Measurements from ENCODE around the gene AMOTL1. TPM values are rescaled to one million over a fixed set of nuclear protein-coding genes. Genes with fewer than 3 reads are reported as not detected.

AMOTL1 gene
- total RNA-seq, 1 donor from 2014 or later = 60.1 TPM

DNA sequence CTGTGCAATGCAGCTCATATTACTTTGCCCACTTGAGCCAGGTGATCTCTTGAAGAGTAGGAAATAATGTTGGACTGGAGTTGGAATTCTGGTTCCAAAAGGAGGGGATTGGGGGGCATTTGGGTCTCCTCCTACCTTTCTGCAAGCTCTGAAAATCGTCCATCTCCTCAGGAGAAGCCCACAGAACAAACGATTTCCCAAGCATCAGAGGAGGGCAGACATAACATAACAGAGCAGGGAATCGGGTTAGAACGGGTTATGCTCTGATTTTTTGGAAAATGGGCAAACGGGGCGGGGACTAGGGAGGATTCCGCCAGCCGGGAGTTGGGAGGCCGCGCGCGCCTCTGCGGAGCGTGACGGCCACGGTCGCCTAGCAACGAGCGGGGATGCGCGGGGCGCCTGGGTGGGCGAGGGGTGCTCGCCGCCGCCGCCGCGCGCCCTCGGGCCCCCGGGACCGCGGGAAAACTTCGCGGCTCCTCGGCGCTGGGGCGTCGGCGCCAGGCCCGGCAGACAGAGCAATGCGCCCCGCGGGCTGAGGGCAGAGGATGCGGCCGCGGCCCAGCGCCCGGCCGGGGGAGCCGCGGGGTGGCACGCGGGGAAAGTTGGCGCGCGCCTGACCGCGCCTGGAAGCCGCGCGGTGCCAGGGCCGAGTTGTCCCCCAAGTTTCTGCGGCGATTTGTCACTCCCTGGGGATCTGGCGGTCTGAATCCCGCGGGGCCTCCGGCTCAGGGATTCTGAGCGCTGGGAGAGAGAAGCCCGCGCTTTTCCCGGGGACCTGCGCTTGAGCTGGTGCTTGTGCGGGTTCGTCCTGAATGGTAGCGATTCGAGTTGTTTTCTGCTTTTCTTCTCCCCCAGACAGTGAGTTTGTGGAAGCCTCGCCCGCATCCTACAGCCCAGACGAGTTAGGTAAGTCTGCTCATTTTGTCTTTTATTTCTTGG, 27.8 kb upstream of the AMOTL1 start:
- intact Hi-C loops (cut with DNase I) = no loop called here
- no peak for DNase-seq (ENCODE audit: low spot score)

GRCh38 chr11:94741022-94741679, 27.0 kb upstream of the AMOTL1 start:
- no peak for DNase-seq (ENCODE audit: low spot score)
- intact Hi-C loops (cut with DNase I) = no loop called here

GRCh38 chr11:94742665-94743064, 25.5 kb upstream of the AMOTL1 start:
- intact Hi-C loops (cut with DNase I) = no loop called here
- DNase-seq (ENCODE audit: low spot score) = no peak

DNA sequence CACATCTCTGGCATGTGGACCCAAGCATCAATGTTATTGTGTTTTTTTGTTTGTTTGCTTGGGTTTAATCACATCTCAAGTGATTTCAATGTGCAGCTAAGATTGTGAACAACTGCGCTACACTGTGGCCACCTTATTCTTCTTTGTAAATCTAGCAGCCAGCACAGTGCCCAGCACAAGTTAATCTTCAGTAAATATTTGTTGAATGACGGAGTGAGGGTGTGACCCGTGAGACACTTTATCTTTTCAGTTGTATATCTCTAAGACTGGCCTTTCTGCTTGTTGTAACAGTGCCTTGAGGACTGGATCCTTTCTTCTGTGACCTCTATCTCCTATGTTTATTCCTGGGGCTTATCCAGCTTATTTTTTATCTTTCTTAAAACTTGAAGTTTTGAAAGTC, 21.4 kb upstream of the AMOTL1 start:
- no peak for DNase-seq (ENCODE audit: low spot score)
- intact Hi-C loops (cut with DNase I) = no loop called here

DNA sequence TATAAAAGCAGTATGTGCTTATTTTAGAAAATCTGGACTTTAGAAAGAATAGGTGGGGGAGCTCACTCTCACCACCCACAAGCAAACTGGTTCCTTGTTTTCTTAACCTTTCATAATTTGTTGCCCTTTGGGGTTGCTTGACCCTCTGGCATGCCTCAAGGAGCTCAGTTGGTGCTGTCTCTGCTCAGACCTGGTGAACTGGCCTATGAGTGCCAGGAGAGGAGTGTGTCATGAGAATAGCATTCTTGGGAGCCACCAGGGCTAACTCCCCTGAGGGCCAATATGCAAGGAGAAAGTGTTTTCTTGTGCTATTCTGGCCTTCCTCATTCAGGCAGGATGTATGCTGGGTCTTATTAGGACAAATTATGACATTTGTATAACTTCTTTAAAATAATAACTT, 21.0 kb upstream of the AMOTL1 start:
- intact Hi-C loops (cut with DNase I) = no loop called here
- DNase-seq (ENCODE audit: low spot score) = no peak

DNA sequence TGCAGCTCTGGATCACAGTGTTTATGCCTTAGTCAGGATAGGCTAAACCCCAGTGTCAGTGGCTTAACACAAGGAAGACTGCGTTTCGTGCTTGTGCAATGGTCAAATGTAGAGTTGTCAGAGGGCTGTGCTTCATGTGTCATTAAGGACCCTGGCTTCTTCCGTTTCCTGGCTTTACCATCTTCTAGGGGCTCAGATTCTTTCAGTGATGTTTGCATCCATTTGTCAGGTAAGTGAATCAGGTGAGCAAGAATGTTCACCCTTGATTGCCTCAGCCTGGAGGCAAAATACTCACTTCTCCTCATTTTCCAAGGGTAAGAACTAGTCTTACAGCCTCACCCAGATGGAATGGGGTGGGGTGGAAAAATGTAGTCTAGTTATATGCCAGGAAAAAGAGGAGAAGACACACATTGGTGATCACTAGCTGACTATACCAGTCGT, 20.5 kb upstream of the AMOTL1 start:
- intact Hi-C loops (cut with DNase I) = no loop called here

GRCh38 chr11:94749369-94749768, 18.8 kb upstream of the AMOTL1 start:
- intact Hi-C loops (cut with DNase I) = no loop called here
- DNase-seq (ENCODE audit: low spot score) = no peak

More for the DNA sequence above, 20.5 kb upstream of the AMOTL1 start:
- no peak for DNase-seq (ENCODE audit: low spot score)

- no peak for DNase-seq (ENCODE audit: low spot score)
- intact Hi-C loops (cut with DNase I) = no loop called here
Observed at GRCh38 chr11:94750319-94751217, 17.6 kb upstream of the AMOTL1 start.

- DNase-seq (ENCODE audit: low spot score) = no peak
Observed at GRCh38 chr11:94751218-94751609, 16.9 kb upstream of the AMOTL1 start.

GRCh38 chr11:94751786-94752185, 16.4 kb upstream of the AMOTL1 start:
- no peak for DNase-seq (ENCODE audit: low spot score)
- intact Hi-C loops (cut with DNase I) = no loop called here

More at GRCh38 chr11:94751218-94751609, 16.9 kb upstream of the AMOTL1 start:
- intact Hi-C loops (cut with DNase I) = no loop called here

DNA sequence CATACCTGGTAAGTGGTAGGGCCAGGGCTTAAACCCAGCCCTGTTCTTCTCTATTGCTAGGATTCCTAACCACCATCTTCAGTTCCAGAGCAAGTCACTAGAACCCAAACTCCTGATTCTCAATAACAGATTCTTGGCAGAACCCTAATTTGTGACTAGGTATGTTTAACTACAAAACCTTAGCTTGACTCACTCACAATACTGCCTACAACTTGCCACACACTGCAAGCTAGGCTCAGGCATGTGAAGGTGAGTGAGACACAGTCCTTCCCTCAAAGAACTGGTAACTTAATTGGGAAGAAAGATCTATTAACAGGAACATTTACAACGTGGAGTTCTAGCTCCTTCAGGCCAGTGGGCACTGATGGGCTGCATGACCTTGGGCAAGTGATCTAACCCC, 14.5 kb upstream of the AMOTL1 start:
- intact Hi-C loops (cut with DNase I) = no loop called here
- DNase-seq (ENCODE audit: low spot score) = no peak

DNA sequence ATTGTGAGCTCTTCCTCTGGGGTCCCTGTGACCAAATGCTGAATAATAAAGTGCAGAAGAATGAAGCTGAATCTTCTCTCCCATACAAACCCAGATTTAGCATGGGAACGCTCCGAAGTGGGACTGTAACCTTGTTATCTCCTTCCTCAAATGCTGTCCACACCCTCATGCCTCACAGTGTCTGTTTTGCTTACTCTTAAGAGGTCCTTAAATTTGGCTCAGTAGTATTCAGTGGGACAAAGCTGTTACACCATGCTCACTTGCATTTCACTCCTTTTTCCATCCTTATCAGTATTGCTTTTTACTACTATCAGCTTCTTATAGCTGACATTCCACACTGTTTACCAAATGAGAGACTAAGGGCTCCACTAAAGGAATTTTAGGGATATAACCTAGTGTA, 13.8 kb upstream of the AMOTL1 start:
- no peak for DNase-seq (ENCODE audit: low spot score)
- intact Hi-C loops (cut with DNase I) = no loop called here

DNA sequence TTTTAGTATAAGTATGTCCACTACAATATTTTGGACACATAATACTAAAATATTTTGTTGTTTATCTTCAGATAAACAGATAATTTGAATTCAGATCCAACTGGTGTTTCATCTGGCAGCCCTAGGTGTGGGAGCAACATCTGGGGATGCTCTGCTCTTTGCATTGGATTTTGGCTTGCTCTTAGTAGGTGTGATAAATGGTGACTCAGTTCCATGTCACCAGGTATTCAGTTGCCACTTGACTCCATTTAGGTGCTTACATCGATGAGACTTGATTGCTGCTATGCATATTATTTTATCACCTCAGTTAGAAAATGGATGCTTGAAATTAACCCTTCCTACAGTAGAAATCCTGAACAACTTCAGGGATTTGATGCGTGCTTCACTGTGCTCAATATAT, 13.3 kb upstream of the AMOTL1 start:
- no peak for DNase-seq (ENCODE audit: low spot score)
- intact Hi-C loops (cut with DNase I) = no loop called here

DNA sequence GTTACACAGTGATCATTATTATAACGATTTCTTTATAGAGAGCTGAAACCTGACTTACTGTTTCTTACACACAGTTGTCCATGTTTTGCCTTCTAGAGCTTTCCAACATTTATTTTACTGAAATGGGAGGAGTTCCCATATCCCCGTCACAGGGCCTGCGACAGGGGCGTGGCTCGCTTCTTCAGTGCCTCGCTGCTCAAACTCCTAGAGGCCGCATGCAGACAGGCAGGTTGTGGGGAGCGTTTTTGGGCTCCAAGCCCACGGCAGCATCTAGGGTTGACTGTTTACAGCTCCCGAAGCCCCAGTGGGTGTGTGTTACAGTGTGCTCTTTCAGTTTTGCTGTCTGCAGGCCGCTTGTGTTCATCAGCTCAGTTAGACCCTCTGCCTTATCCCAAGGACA, 12.7 kb upstream of the AMOTL1 start:
- DNase-seq (ENCODE audit: low spot score) = no peak
- intact Hi-C loops (cut with DNase I) = no loop called here

DNA sequence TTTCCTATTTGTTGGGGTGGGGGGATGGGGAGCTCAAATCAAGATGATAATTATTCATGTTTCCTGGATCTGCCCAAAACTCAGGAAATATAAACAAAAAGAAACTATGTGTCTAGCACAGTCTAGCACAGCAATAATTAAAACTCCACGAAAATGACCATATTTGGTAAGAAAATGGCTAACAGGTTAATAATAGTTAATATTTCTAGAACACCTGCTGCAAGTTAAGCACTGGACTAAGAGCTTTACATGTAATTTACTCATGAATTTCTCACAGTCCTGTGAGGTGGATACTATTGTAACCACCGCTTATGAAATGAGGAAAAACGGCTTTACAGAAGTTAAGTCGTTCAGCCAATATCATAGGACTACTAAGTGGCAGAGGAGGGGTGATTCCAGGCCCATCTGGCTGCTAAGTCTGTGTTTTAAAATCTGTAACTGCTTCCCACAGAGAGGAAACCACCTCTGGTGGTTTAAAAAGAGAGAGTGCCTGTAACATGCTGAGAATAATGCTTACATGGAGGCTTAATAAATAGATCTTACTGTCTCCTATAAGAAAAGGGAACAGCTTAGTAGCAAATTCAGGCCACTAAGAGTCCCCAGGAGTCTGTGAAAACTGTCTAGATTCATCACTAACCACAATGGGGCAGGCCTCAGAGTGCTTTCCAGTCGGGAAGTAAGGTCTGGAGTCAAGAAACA, 11.0 kb upstream of the AMOTL1 start:
- intact Hi-C loops (cut with DNase I) = no loop called here
- DNase-seq (ENCODE audit: low spot score) = no peak

GRCh38 chr11:94758666-94759065, 9.5 kb upstream of the AMOTL1 start:
- no peak for DNase-seq (ENCODE audit: low spot score)
- intact Hi-C loops (cut with DNase I) = no loop called here

GRCh38 chr11:94759522-94759921, 8.6 kb upstream of the AMOTL1 start:
- intact Hi-C loops (cut with DNase I) = no loop called here
- DNase-seq (ENCODE audit: low spot score) = no peak

- intact Hi-C loops (cut with DNase I) = loop anchor here (10.0 kb wide), 2 partner anchors 135 to 305 kb away; partner anchors contain the start of gene SRSF8
- no peak for DNase-seq (ENCODE audit: low spot score)
Observed at GRCh38 chr11:94760296-94760695, 7.9 kb upstream of the AMOTL1 start.

DNA sequence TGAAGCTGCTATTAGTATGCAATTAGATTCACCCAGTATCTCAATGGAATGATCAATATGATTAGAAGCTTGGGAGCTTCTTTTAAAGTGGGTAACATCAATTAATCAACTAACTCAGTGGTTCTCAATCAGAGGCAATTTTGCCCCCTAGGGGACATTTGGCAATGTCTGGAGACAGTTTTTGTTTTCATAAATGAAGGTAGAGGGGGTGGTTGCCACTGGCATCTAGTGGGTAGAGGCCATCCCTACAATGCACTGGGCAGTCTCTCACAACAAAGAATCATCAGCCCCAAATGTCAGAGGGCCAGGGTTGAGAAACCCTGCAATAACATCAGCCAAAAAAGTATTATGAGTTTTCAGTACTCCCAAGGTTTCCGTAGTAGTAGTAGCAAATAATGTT, 5.9 kb upstream of the AMOTL1 start:
- intact Hi-C loops (cut with DNase I) = loop anchor here (10.0 kb wide), 2 partner anchors 137 to 303 kb away; partner anchors contain the start of gene SRSF8

More for the DNA sequence above, 5.9 kb upstream of the AMOTL1 start:
- DNase-seq (ENCODE audit: low spot score) = no peak
